Measurements from ENCODE around the gene ARL14EPL.
"Not testable (repeated sequence)": the region's sequence is repeated elsewhere in the genome, so short reads cannot be mapped to it uniquely, and the experiment has no call there.

The ARL14EPL gene

GRCh38 chr5:116058346-116058936 is 26.2 kb downstream of the ARL14EPL start:
- DNase-seq = no peak

- DNase-seq = no peak
These were observed 30.1 kb downstream of the ARL14EPL start for GRCh38 chr5:116062352-116062751.

- DNase-seq = no peak
These were observed 31.7 kb downstream of the ARL14EPL start for GRCh38 chr5:116063950-116064349.

GRCh38 chr5:116068028-116068632 is 35.9 kb downstream of the ARL14EPL start:
- DNase-seq = peak; percentile 23

GRCh38 chr5:116071211-116071610 is 38.9 kb downstream of the ARL14EPL start:
- DNase-seq = no peak

GRCh38 chr5:116075191-116075831 is 43.0 kb downstream of the ARL14EPL start:
- no peak for DNase-seq

GRCh38 chr5:116076496-116076895 is 44.2 kb downstream of the ARL14EPL start:
- no peak for DNase-seq

- DNase-seq = no peak
These were observed 45.9 kb downstream of the ARL14EPL start for GRCh38 chr5:116078199-116078598.

GRCh38 chr5:116084287-116084691 is 52.0 kb downstream of the ARL14EPL start:
- DNase-seq = no peak

- peak; percentile 69 for DNase-seq
These were observed 52.8 kb downstream of the ARL14EPL start, which contains the start of gene COMMD10 for GRCh38 chr5:116084871-116085715. COMMD10 (plus strand) TSS chr5:116085025.

GRCh38 chr5:116086309-116086708 is 54.0 kb downstream of the ARL14EPL start:
- not testable (repeated sequence) for DNase-seq

- no peak for DNase-seq
These were observed 55.8 kb downstream of the ARL14EPL start for GRCh38 chr5:116088062-116088461.

- DNase-seq = no peak
These were observed 58.0 kb downstream of the ARL14EPL start for GRCh38 chr5:116090302-116090701.

- DNase-seq = no peak
These were observed 59.1 kb downstream of the ARL14EPL start for GRCh38 chr5:116091416-116091815.

GRCh38 chr5:116097301-116097700 is 65.0 kb downstream of the ARL14EPL start:
- no peak for DNase-seq

- DNase-seq = no peak
These were observed 66.7 kb downstream of the ARL14EPL start for GRCh38 chr5:116098998-116099397.

- not testable (repeated sequence) for DNase-seq
These were observed 72.7 kb downstream of the ARL14EPL start for GRCh38 chr5:116104941-116105340.

Data from NCI-H1092 treated with DMSO at 0.1 percent for 48 hours (cell line).